ENCODE results near the gene SLCO1C1. TPM values are rescaled to one million over a fixed set of nuclear protein-coding genes. Genes with fewer than 3 reads are reported as not detected.
A peak's percentile ranks its signal among the peaks of the same experiment; 100 is the strongest.

Gene SLCO1C1
- total and polyA plus RNA-seq, 4 donors, result 0.04 to 2.2 (median 0.05) TPM; not detected in 1

DNA sequence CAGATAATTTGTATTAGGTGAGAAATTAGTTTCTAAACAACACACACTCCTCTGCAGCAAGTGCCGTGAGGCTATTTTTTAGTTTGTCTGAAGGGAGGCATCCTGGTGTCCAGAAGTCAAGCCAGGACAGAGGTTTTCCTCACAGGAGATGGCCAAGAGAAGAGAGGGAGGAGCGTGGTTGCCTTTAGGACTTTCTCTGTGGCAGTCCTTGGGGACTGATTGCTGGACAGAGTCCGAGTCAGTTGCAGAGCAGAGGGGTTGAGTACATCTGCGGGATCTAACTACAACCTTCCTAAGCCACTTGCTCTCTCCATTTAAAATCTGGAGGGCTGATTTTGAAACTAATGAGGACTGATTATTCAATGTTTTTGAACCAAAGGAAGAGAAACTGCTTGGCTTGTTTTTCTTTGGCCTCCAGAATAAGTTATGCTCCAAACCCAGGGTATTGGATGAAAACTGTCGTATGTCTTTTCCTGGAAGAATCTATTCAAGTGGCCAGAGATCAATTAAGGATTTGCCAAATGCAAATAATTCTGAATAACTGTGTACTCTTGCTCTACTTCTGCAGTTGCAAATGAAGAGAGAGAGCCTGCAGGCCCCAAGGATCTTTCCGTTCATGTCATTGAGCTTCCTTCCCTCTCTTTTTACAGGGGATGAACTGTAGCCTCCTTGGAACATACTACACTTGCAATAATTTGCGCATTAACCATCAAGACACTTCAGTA lies 1.2 kb downstream of the SLCO1C1 start:
- DNase-seq (peak in 1 of 3 donors; percentile 18), ATAC-seq (ENCODE audit: insufficient read depth, low FRiP score) (no peak)
- Histone ChIP-seq H3K9ac (ENCODE audit: insufficient read depth in 1 of 2, low read length in 2 of 2) (no peak overlapping the region), H3K27ac (ENCODE audit: low read depth in 1 of 2, low read length in 1 of 2) (no peak overlapping the region), H3K4me3 (no peak overlapping the region), H3K4me1 (ENCODE audit: control insufficient read depth in 5 of 5, insufficient read depth in 5 of 5, low read length in 5 of 5) (no peaks in the 10 kb centered on the region), H3K36me3 (ENCODE audit: control insufficient read depth in 4 of 4, insufficient read depth in 4 of 4, low read length in 4 of 4) (no peaks in the 10 kb centered on the region), H3K27me3 (ENCODE audit: control insufficient read depth in 3 of 3, insufficient read depth in 3 of 3, low read length in 2 of 3) (no peaks in the 10 kb centered on the region), H3K9me3 (ENCODE audit: control insufficient read depth in 4 of 4, insufficient read depth in 3 of 4, low read length in 3 of 4) (no peaks in the 10 kb centered on the region)
- WGBS, 2 donors, result 75 to 88% methylated on average over 7 of the region's 7 CpGs
- TF ChIP-seq, protein P1, sequence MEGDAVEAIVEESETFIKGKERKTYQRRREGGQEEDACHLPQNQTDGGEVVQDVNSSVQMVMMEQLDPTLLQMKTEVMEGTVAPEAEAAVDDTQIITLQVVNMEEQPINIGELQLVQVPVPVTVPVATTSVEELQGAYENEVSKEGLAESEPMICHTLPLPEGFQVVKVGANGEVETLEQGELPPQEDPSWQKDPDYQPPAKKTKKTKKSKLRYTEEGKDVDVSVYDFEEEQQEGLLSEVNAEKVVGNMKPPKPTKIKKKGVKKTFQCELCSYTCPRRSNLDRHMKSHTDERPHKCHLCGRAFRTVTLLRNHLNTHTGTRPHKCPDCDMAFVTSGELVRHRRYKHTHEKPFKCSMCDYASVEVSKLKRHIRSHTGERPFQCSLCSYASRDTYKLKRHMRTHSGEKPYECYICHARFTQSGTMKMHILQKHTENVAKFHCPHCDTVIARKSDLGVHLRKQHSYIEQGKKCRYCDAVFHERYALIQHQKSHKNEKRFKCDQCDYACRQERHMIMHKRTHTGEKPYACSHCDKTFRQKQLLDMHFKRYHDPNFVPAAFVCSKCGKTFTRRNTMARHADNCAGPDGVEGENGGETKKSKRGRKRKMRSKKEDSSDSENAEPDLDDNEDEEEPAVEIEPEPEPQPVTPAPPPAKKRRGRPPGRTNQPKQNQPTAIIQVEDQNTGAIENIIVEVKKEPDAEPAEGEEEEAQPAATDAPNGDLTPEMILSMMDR (IDR thresholded peaks at IDR 0.05; ENCODE audit: control extremely low read depth, extremely low read depth), result no peak

DNA sequence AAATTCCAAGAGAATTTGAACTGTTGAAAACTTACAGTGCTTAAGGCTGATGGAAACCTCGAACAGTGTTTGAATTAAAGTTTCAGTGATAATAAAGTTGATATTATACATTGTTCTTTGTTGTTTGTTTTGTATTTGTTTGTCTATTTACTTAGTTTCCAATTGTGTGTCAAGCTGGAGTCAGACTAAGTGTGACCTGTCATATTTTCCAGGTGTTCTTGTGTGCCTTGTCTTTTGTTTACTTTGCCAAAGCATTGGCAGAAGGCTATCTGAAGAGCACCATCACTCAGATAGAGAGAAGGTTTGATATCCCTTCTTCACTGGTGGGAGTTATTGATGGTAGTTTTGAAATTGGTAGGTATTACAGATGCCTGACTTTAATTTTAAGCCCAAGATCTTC lies 6.0 kb downstream of the SLCO1C1 start:
- WGBS, 2 donors, result 77 to 85% methylated on average over 1 of the region's 1 CpG
- Histone ChIP-seq H3K27ac (ENCODE audit: low read depth in 1 of 2, low read length in 1 of 2) (no peak overlapping the region), H3K4me3 (no peak overlapping the region), H3K9ac (ENCODE audit: insufficient read depth in 1 of 2, low read length in 2 of 2) (no peak overlapping the region), H3K4me1 (ENCODE audit: control insufficient read depth in 5 of 5, insufficient read depth in 5 of 5, low read length in 5 of 5) (no peaks in the 10 kb centered on the region), H3K27me3 (ENCODE audit: control insufficient read depth in 3 of 3, insufficient read depth in 3 of 3, low read length in 2 of 3) (no peaks in the 10 kb centered on the region), H3K9me3 (ENCODE audit: control insufficient read depth in 4 of 4, insufficient read depth in 3 of 4, low read length in 3 of 4) (no peaks in the 10 kb centered on the region), H3K36me3 (ENCODE audit: control insufficient read depth in 4 of 4, insufficient read depth in 4 of 4, low read length in 4 of 4) (no peaks in the 10 kb centered on the region)
- ATAC-seq (ENCODE audit: insufficient read depth, low FRiP score) (no peak), DNase-seq (no peak)
- TF ChIP-seq, protein P1 (IDR thresholded peaks at IDR 0.05; ENCODE audit: control extremely low read depth, extremely low read depth), result no peak

DNA sequence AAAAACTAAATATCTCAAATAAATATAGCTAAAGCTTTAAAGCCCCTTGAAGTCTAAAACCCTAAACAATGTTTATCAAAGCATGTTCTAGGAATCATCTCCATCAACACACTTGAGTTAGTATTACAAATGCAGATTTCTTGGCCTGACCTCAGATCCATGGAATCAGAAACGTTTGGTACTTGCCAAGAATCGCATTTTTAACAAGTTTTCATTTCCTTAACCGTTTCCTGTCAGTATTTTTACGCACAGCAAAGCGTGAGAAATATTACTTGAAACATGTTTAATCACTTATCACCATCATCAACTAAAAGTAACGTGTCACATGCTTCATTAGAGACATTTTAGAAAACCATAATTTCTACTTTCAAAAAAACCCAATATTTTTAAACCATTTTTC lies 9.7 kb downstream of the SLCO1C1 start:
- Histone ChIP-seq H3K9me3 (ENCODE audit: control insufficient read depth in 4 of 4, insufficient read depth in 3 of 4, low read length in 3 of 4) (no peaks in the 10 kb centered on the region), H3K27me3 (ENCODE audit: control insufficient read depth in 3 of 3, insufficient read depth in 3 of 3, low read length in 2 of 3) (no peaks in the 10 kb centered on the region), H3K27ac (ENCODE audit: low read depth in 1 of 2, low read length in 1 of 2) (no peak overlapping the region), H3K36me3 (ENCODE audit: control insufficient read depth in 4 of 4, insufficient read depth in 4 of 4, low read length in 4 of 4) (no peaks in the 10 kb centered on the region), H3K4me3 (no peak overlapping the region), H3K4me1 (ENCODE audit: control insufficient read depth in 5 of 5, insufficient read depth in 5 of 5, low read length in 5 of 5) (no peaks in the 10 kb centered on the region), H3K9ac (ENCODE audit: insufficient read depth in 1 of 2, low read length in 2 of 2) (no peak overlapping the region)
- ATAC-seq (ENCODE audit: insufficient read depth, low FRiP score), result no peak
- TF ChIP-seq, protein P1 (IDR thresholded peaks at IDR 0.05; ENCODE audit: control extremely low read depth, extremely low read depth), result no peak
- 56 to 72% methylated on average over 6 of the region's 6 CpGs for WGBS, 2 donors
- no peak for DNase-seq

DNA sequence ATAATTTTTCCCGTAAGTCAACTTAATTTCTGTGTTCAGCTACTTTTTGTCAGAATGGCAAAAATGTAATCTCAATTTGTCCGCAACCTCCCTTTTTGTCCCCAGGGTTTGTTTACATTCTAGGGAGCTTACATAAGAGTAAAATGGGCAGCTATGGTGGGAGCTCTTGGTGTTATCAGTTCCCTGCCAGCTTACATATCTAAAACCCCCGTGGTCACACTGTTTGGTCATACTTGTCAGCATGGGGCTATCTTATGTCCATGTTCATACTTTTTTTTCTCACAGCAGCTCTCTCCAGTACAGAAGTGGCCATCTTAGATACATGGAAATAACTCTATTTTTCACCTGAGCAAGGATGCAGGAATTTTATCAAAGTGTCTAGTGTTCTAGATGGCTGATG lies 16.7 kb downstream of the SLCO1C1 start:
- Histone ChIP-seq H3K27me3 (ENCODE audit: control insufficient read depth in 3 of 3, insufficient read depth in 3 of 3, low read length in 2 of 3) (no peaks in the 10 kb centered on the region), H3K4me1 (ENCODE audit: control insufficient read depth in 5 of 5, insufficient read depth in 5 of 5, low read length in 5 of 5) (no peaks in the 10 kb centered on the region), H3K36me3 (ENCODE audit: control insufficient read depth in 4 of 4, insufficient read depth in 4 of 4, low read length in 4 of 4) (no peaks in the 10 kb centered on the region), H3K27ac (ENCODE audit: low read depth in 1 of 2, low read length in 1 of 2) (no peak overlapping the region), H3K9me3 (ENCODE audit: control insufficient read depth in 4 of 4, insufficient read depth in 3 of 4, low read length in 3 of 4) (no peaks in the 10 kb centered on the region), H3K4me3 (no peak overlapping the region), H3K9ac (ENCODE audit: insufficient read depth in 1 of 2, low read length in 2 of 2) (no peak overlapping the region)
- DNase-seq (no peak), ATAC-seq (ENCODE audit: insufficient read depth, low FRiP score) (no peak)
- 57 to 66% methylated on average over 3 of the region's 3 CpGs for WGBS, 2 donors
- TF ChIP-seq, protein P1 (IDR thresholded peaks at IDR 0.05; ENCODE audit: control extremely low read depth, extremely low read depth), result no peak
